MCF 10A (cell line): ENCODE data around the gene ERVW-1. TPM values are rescaled to one million over a fixed set of nuclear protein-coding genes. Genes with fewer than 3 reads are reported as not detected.
A peak's percentile ranks its signal among the peaks of the same experiment; 100 is the strongest.

Experiments
- BruUV-seq: library from RNA; stranded (reverse); fragments of 400-500 nt; replicated peaks from 2 replicates; lab custom pipeline; 2021; lab: Mats Ljungman, UMichigan
- CTCF ChIA-PET: fragments of 300-600 bp; sonication (Branson Sonifier 250); formaldehyde crosslinking; extraction: SDS; loops from one replicate; lab custom pipeline; 2021; ENCODE audit warnings: antibody characterized with exemption, inconsistent platforms; lab: Yijun Ruan, JAX
- POLR2A ChIA-PET: fragments of 300-600, 350-650 bp; sonication (Branson Sonifier 250); formaldehyde crosslinking; extraction: SDS; loops from one replicate; lab custom pipeline; 2020; ENCODE audit warnings: antibody characterized with exemption, inconsistent platforms; lab: Yijun Ruan, JAX
- DNase-seq: peaks from one replicate; pipeline ENCODE4 v3.0.0-alpha.2; 2018; ENCODE audit not compliant: unreplicated experiment
- H3K27ac Mint-ChIP-seq: one replicate; pipeline ENCODE4 v1.8.0; 2022; ENCODE audit warnings: mild to moderate bottlenecking, low read depth, mixed read lengths; ENCODE audit not compliant: unreplicated experiment
- H3K27me3 Mint-ChIP-seq: one replicate; pipeline ENCODE4 v1.8.0; 2022; ENCODE audit warnings: mixed read lengths; ENCODE audit not compliant: insufficient read depth, unreplicated experiment
- H3K36me3 Mint-ChIP-seq: one replicate; pipeline ENCODE4 v1.8.0; 2022; ENCODE audit warnings: mild to moderate bottlenecking, moderate library complexity, mixed read lengths; ENCODE audit not compliant: insufficient read depth, unreplicated experiment
- H3K4me1 Mint-ChIP-seq: one replicate; pipeline ENCODE4 v1.8.0; 2022; ENCODE audit warnings: mixed read lengths; ENCODE audit not compliant: insufficient read depth, unreplicated experiment
- H3K4me3 Mint-ChIP-seq: one replicate; pipeline ENCODE4 v1.8.0; 2022; ENCODE audit warnings: mild to moderate bottlenecking, moderate library complexity, mixed read lengths; ENCODE audit not compliant: unreplicated experiment
- H3K9me3 Mint-ChIP-seq: one replicate; pipeline ENCODE4 v1.8.0; 2022; ENCODE audit warnings: mixed read lengths; ENCODE audit not compliant: unreplicated experiment
- intact Hi-C: fragments of 100-400 bp; cut with micrococcal nuclease; formaldehyde crosslinking; loops from 2 replicates; pipeline ENCODE4 v1.14.1; 2022
- total RNA-seq: library from RNA; stranded (reverse); gene quantifications from 2 replicates; pipeline ENCODE4 v1.2.3, GENCODE V29; 2022
- TF ChIP-seq, protein P1 (sequence below): fragments of 200-600 bp; IDR thresholded peaks from one replicate; pipeline ENCODE4 v1.8.0; 2022; ENCODE audit warnings: antibody characterized with exemption, mild to moderate bottlenecking; ENCODE audit not compliant: unreplicated experiment

ERVW-1 gene
- total RNA-seq, 1 experiment from 2014 or later = not detected

DNA sequence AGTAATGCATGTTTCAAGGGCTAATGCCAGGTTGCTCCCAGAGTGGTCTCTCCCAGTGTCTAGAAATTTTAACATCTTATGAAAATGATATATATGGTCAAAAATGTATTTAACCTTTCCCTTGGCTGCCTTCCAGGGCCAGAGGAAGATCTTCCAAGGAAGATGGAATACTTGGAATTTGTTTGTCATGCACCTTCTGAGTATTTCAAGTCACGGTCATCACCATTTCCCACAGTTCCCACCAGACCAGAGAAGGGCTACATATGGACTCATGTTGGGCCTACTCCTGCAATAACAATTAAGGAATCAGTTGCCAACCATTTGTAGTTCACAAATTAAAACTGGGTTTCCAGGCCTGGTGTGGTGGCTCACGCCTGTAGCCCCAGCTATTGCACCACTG, 21.5 kb downstream of the ERVW-1 start:
- POLR2A ChIA-PET = interaction anchor here (1.0 to 3.9 kb wide), 2 partner anchors 8 to 10 kb away, joined by 3 to 21 read pairs; partner anchors contain the start of gene GATAD1
- no peak for DNase-seq
- intact Hi-C loops = no loop called here
- no peak overlapping the region for H3K4me3 Mint-ChIP-seq
- CTCF ChIA-PET = interaction anchor here (3.5 kb wide), 1 partner anchor 8 kb away, joined by 11 read pairs; the partner anchor contains the start of gene GATAD1
- TF ChIP-seq, protein P1, sequence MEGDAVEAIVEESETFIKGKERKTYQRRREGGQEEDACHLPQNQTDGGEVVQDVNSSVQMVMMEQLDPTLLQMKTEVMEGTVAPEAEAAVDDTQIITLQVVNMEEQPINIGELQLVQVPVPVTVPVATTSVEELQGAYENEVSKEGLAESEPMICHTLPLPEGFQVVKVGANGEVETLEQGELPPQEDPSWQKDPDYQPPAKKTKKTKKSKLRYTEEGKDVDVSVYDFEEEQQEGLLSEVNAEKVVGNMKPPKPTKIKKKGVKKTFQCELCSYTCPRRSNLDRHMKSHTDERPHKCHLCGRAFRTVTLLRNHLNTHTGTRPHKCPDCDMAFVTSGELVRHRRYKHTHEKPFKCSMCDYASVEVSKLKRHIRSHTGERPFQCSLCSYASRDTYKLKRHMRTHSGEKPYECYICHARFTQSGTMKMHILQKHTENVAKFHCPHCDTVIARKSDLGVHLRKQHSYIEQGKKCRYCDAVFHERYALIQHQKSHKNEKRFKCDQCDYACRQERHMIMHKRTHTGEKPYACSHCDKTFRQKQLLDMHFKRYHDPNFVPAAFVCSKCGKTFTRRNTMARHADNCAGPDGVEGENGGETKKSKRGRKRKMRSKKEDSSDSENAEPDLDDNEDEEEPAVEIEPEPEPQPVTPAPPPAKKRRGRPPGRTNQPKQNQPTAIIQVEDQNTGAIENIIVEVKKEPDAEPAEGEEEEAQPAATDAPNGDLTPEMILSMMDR = no peak
- H3K27me3 Mint-ChIP-seq = no peaks in the 10 kb centered on the region
- H3K36me3 Mint-ChIP-seq = peaks cover 64% of the 10 kb centered on the region
- no peaks in the 10 kb centered on the region for H3K9me3 Mint-ChIP-seq
- H3K27ac Mint-ChIP-seq = no peak overlapping the region
- BruUV-seq = no TSS peak
- H3K4me1 Mint-ChIP-seq = peaks cover 6% of the 10 kb centered on the region

DNA sequence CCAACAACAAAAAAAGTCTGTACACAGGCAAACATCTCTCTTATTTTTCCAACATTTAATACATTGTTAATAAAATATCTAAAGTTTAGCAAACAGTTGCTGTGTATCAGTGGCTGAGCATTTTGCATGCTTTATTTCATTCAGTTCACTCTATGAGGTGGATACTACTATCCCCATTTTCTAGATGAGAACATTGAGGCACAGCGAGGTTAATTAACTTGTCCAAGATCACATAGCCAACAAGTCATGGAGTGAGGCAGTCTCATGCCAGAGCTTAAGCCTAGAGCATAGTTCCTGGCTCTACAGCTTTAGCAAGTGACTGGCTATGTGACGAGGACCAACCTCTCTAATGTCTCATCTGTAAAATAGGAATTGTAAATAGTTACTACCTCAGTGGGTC, 26.1 kb downstream of the ERVW-1 start:
- peaks cover 61% of the 10 kb centered on the region for H3K36me3 Mint-ChIP-seq
- CTCF ChIA-PET = interaction anchor here (3.5 kb wide), 1 partner anchor 10 kb away, joined by 27 read pairs; no protein-coding TSS in a partner anchor
- no peak for DNase-seq

DNA sequence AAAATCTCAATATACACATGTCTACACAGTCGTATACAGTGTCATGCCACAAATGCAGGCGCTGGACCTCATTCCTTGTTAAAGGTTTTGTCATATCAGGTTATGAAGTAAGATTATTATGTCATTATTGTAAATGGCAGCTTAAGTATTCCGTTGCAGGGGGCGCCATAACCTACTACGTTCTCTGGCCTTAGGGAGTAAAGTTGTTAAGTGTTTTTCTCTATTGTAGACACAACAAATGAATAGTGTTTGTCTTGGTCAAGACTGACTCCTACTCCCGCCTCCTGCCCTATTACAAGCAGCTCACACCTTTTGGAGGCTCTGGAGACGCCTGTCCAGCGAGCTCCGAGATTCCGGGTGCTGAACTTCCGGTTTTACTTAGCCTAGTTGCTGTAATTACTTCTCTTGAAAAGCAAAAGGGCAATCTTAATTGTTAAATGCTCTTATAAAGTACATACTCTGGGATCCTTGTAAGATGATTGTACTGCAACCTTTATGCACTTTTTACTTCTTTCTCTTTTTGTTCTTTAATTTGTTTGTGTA, 29.5 kb downstream of the ERVW-1 start:
- peak; percentile 67 for DNase-seq
- Mint-ChIP-seq H3K4me3 (peak overlapping the region; percentile 85), H3K27me3 (no peaks in the 10 kb centered on the region), H3K9me3 (no peaks in the 10 kb centered on the region), H3K4me1 (no peaks in the 10 kb centered on the region), H3K36me3 (peaks cover 28% of the 10 kb centered on the region), H3K27ac (peak overlapping the region; percentile 89)
- POLR2A ChIA-PET = interaction anchor here (0.5 to 3.4 kb wide), 22 partner anchors 10 to 1381 kb away, joined by 3 to 84 read pairs (median 4); partner anchors contain the start of genes AKAP9, ANKIB1, CYP51A1 and KRIT1
- CTCF ChIA-PET = interaction anchor here (0.5 to 3.5 kb wide), 22 partner anchors 9 to 1435 kb away, joined by 3 to 42 read pairs (median 4); partner anchors contain the start of genes ANKIB1, KRIT1 and MTERF1
- TSS peak; percentile 30 for BruUV-seq
- TF ChIP-seq, protein P1 = peak; percentile 37
- intact Hi-C loops = loop anchor here (5.0 kb wide), 1 partner anchor 1366 kb away; no protein-coding TSS in a partner anchor

More for the DNA sequence above, 26.1 kb downstream of the ERVW-1 start:
- H3K27ac Mint-ChIP-seq = no peak overlapping the region
- POLR2A ChIA-PET = interaction anchor here (0.6 kb wide), 1 partner anchor 231 kb away, joined by 3 read pairs; no protein-coding TSS in a partner anchor
- BruUV-seq = no TSS peak
- TF ChIP-seq, protein P1 = no peak
- no peaks in the 10 kb centered on the region for H3K27me3 Mint-ChIP-seq
- no peak overlapping the region for H3K4me3 Mint-ChIP-seq
- no peaks in the 10 kb centered on the region for H3K9me3 Mint-ChIP-seq
- H3K4me1 Mint-ChIP-seq = no peaks in the 10 kb centered on the region
- intact Hi-C loops = no loop called here
